Activated B cell treated with CpG ODN at 0.5 μM for 24 hours (primary cell): Measurements from ENCODE around the gene DNAH2. TPM values are rescaled to one million over a fixed set of nuclear protein-coding genes. Genes with fewer than 3 reads are reported as not detected.
"Not testable (repeated sequence)": the region's sequence is repeated elsewhere in the genome, so short reads cannot be mapped to it uniquely, and the experiment has no call there.

ENCODE experiments used
- ATAC-seq: fragments of 200-7000 bp; cut with Tn5 transposase; one replicate; pipeline ENCODE4 v1.10.0; 2021; ENCODE audit warnings: low read depth, mild to moderate bottlenecking, moderate library complexity
- CTCF ChIA-PET: fragments of 350-600 bp; sonication (Branson Sonifier 250); formaldehyde crosslinking; loops from one replicate; lab custom pipeline; 2021; ENCODE audit warnings: antibody characterized with exemption; lab: Charles Lee
- POLR2A ChIA-PET: fragments of 350-600 bp; sonication (Branson Sonifier 250); formaldehyde crosslinking; loops from one replicate; lab custom pipeline; 2021; ENCODE audit warnings: antibody characterized with exemption; lab: Charles Lee
- DNase-seq: peaks from one replicate; pipeline ENCODE4 v3.0.0; 2022
- H3K27ac Mint-ChIP-seq: one replicate; pipeline ENCODE4 v1.8.0; 2020; ENCODE audit warnings: mixed read lengths
- H3K27me3 Mint-ChIP-seq: one replicate; pipeline ENCODE4 v1.8.0; 2021; ENCODE audit warnings: mixed read lengths
- H3K36me3 Mint-ChIP-seq: one replicate; pipeline ENCODE4 v1.8.0; 2021; ENCODE audit warnings: low read depth, mixed read lengths
- H3K4me1 Mint-ChIP-seq: one replicate; pipeline ENCODE4 v1.8.0; 2021; ENCODE audit warnings: mixed read lengths
- H3K4me3 Mint-ChIP-seq: one replicate; pipeline ENCODE4 v1.8.0; 2020; ENCODE audit warnings: mild to moderate bottlenecking, mixed read lengths
- H3K9me3 Mint-ChIP-seq: one replicate; pipeline ENCODE4 v1.8.0; 2020; ENCODE audit warnings: mixed read lengths
- intact Hi-C: fragments of 100-400 bp; cut with micrococcal nuclease; formaldehyde crosslinking; loops from one replicate; pipeline ENCODE4 v1.15.1; 2024
- total RNA-seq: library from RNA; stranded (reverse); gene quantifications from 2 replicates; pipeline ENCODE4 v1.2.3, GENCODE V29; 2022
- TF ChIP-seq, protein P1 (sequence below): fragments of 200-600 bp; IDR thresholded peaks from one replicate; pipeline ENCODE4 v1.8.0; 2022; ENCODE audit warnings: antibody characterized with exemption, mild to moderate bottlenecking

The DNAH2 gene
- total RNA-seq, 1 donor from 2014 or later: not detected

GRCh38 chr17:7807206-7807605 lies 89.7 kb downstream of the DNAH2 start:
- H3K4me3 Mint-ChIP-seq: no peak overlapping the region
- DNase-seq (no peak), ATAC-seq (no peak)
- ChIA-PET POLR2A (no interaction called here), CTCF (no interaction called here)
- intact Hi-C loops: no loop called here
- peaks cover 20% of the 10 kb centered on the region for H3K27me3 Mint-ChIP-seq
- no peaks in the 10 kb centered on the region for H3K9me3 Mint-ChIP-seq
- TF ChIP-seq, protein P1, sequence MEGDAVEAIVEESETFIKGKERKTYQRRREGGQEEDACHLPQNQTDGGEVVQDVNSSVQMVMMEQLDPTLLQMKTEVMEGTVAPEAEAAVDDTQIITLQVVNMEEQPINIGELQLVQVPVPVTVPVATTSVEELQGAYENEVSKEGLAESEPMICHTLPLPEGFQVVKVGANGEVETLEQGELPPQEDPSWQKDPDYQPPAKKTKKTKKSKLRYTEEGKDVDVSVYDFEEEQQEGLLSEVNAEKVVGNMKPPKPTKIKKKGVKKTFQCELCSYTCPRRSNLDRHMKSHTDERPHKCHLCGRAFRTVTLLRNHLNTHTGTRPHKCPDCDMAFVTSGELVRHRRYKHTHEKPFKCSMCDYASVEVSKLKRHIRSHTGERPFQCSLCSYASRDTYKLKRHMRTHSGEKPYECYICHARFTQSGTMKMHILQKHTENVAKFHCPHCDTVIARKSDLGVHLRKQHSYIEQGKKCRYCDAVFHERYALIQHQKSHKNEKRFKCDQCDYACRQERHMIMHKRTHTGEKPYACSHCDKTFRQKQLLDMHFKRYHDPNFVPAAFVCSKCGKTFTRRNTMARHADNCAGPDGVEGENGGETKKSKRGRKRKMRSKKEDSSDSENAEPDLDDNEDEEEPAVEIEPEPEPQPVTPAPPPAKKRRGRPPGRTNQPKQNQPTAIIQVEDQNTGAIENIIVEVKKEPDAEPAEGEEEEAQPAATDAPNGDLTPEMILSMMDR: no peak
- H3K27ac Mint-ChIP-seq: no peak overlapping the region
- no peaks in the 10 kb centered on the region for H3K4me1 Mint-ChIP-seq
- no peaks in the 10 kb centered on the region for H3K36me3 Mint-ChIP-seq

GRCh38 chr17:7809086-7809790 lies 91.7 kb downstream of the DNAH2 start:
- H3K4me1 Mint-ChIP-seq: no peaks in the 10 kb centered on the region
- H3K9me3 Mint-ChIP-seq: no peaks in the 10 kb centered on the region
- H3K27ac Mint-ChIP-seq: no peak overlapping the region
- peaks cover 15% of the 10 kb centered on the region for H3K27me3 Mint-ChIP-seq
- ATAC-seq (no peak), DNase-seq (no peak)
- ChIA-PET CTCF (no interaction called here), POLR2A (interaction anchor here (0.6 kb wide), 1 partner anchor 283 kb away, joined by 3 read pairs; no protein-coding TSS in a partner anchor)
- intact Hi-C loops: no loop called here
- TF ChIP-seq, protein P1: no peak
- no peak overlapping the region for H3K4me3 Mint-ChIP-seq
- no peaks in the 10 kb centered on the region for H3K36me3 Mint-ChIP-seq

DNA sequence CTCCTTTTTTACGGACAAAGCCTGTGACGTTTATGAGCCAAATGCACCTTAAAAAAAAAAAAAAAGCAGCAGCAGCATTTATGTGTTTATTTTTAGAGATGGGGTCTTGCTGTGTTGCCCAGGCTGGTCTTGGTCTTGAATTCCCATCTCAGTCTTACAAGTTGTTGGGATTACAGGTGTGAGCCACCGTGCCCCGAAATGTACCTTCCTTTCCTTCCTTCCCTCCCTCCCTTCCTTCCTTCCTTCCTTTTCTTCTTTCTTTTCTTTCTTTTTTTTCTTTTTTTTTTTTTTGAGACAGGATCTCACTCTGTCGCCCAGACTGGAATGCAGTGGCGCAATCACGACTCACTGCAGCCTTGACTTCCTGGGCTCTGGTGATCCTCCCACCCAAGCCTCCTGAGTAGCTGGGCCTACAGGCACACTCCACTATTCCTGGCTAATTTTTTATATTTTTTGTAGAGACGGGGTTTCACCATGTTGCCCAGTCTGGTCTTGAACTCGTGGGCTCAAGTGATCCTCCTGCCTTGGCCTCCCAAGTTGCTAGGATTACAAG lies 92.3 kb downstream of the DNAH2 start:
- ATAC-seq, DNase-seq, POLR2A ChIA-PET, H3K36me3 Mint-ChIP-seq, H3K4me1 Mint-ChIP-seq, intact Hi-C loops, H3K4me3 Mint-ChIP-seq, CTCF ChIA-PET, H3K9me3 Mint-ChIP-seq, H3K27ac Mint-ChIP-seq: not testable (repeated sequence)
- peaks cover 14% of the 10 kb centered on the region for H3K27me3 Mint-ChIP-seq

DNA sequence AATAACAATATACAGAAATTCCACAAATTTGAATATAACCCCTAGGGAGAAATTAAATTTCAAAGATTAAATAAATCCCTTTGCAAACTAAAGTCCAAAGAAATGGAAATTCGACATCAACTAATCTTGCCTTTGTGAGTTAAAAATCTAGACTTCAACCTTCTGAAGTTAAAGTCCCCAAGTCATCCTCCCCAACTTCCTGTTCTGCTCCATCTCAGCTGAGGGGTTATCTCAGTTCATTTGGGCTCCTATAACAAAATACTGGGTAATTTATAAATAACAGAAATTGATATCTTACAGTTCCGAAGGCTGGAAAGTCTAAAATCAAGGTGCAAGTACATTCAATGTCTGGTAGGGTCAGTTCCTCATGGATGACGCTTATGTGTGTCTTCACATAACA lies 93.7 kb downstream of the DNAH2 start:
- intact Hi-C loops: no loop called here
- Mint-ChIP-seq H3K4me3 (no peak overlapping the region), H3K9me3 (no peaks in the 10 kb centered on the region), H3K4me1 (no peaks in the 10 kb centered on the region), H3K27me3 (peaks cover 14% of the 10 kb centered on the region), H3K36me3 (no peaks in the 10 kb centered on the region), H3K27ac (no peak overlapping the region)
- TF ChIP-seq, protein P1: no peak
- ATAC-seq (no peak), DNase-seq (no peak)
- POLR2A ChIA-PET: interaction anchor here (0.6 kb wide), 1 partner anchor 242 kb away, joined by 5 read pairs; no protein-coding TSS in a partner anchor
- CTCF ChIA-PET: no interaction called here

GRCh38 chr17:7814969-7815368 lies 97.4 kb downstream of the DNAH2 start:
- CTCF ChIA-PET: no interaction called here
- TF ChIP-seq, protein P1: no peak
- ATAC-seq (no peak), DNase-seq (no peak)
- no peaks in the 10 kb centered on the region for H3K9me3 Mint-ChIP-seq
- intact Hi-C loops: no loop called here
- H3K36me3 Mint-ChIP-seq: no peaks in the 10 kb centered on the region
- H3K27ac Mint-ChIP-seq: no peak overlapping the region
- H3K27me3 Mint-ChIP-seq: peaks cover 6% of the 10 kb centered on the region
- H3K4me1 Mint-ChIP-seq: no peaks in the 10 kb centered on the region
- POLR2A ChIA-PET: no interaction called here
- no peak overlapping the region for H3K4me3 Mint-ChIP-seq
